ENCODE measurements around the gene FCN1. TPM values are rescaled to one million over a fixed set of nuclear protein-coding genes. Genes with fewer than 3 reads are reported as not detected.

FCN1 gene
- total RNA-seq, 2 donors from 2014 or later, result 0.63 to 2.1 TPM

DNA sequence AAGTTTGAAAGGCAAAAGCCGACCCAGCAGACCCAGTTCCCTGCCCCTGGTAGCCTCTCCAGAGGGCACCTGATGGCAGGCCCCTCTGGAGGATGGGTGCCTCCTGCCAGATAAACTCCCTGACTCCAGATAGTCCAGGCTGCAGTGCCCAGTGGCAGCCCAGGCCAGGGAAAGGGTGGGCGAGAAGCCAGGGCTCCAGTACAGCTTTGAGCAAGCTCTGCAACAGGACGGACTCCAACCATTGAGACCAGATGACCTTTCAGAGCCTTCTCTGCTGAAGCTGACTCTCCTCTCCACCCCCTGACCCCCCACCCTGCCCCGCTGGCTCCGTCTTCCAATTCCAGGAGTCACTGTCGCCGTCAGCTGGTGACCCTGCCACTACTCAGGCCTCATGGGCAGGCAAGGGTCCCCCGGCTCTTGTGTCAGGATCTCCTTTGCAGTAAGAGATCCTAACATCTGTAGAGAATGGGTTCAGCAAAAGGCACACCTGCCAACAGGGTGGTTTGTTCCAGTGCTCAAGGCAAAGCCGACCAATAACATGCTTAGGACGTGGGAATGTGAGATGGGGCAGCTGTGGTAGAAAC is 15.5 kb upstream of the FCN1 start:
- Histone ChIP-seq H3K36me3 (no peaks in the 10 kb centered on the region), H3K27ac (no peak overlapping the region), H3K4me1 (no peaks in the 10 kb centered on the region), H3K9me3 (no peaks in the 10 kb centered on the region), H3K4me3 (no peak overlapping the region), H3K27me3 (no peaks in the 10 kb centered on the region)
- TF ChIP-seq, protein P1, sequence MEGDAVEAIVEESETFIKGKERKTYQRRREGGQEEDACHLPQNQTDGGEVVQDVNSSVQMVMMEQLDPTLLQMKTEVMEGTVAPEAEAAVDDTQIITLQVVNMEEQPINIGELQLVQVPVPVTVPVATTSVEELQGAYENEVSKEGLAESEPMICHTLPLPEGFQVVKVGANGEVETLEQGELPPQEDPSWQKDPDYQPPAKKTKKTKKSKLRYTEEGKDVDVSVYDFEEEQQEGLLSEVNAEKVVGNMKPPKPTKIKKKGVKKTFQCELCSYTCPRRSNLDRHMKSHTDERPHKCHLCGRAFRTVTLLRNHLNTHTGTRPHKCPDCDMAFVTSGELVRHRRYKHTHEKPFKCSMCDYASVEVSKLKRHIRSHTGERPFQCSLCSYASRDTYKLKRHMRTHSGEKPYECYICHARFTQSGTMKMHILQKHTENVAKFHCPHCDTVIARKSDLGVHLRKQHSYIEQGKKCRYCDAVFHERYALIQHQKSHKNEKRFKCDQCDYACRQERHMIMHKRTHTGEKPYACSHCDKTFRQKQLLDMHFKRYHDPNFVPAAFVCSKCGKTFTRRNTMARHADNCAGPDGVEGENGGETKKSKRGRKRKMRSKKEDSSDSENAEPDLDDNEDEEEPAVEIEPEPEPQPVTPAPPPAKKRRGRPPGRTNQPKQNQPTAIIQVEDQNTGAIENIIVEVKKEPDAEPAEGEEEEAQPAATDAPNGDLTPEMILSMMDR (IDR thresholded peaks at IDR 0.05), result no peak
- no peak for DNase-seq (ENCODE audit: low spot score)

DNA sequence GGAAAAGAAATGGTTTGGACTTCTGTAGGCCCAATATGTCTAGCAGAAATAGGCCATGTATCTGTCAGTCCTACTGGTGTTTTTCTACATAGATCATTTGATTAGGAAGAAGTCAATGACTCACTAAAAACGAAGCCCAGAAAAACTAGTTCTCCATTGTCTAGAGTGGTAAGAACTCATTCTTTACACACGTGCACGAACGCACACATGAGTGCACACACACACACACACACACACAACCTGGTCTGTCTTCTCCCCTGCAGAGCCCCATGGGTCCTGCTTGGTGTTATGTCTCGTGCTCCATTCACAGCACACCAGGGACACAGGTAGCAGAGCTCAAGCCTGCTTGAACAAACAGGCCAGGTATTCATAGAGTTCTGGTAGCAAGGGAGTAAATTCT is 14.9 kb upstream of the FCN1 start:
- DNase-seq (ENCODE audit: low spot score), result no peak
- no peak overlapping the region for H3K27ac ChIP-seq
- H3K9me3 ChIP-seq, result no peaks in the 10 kb centered on the region
- H3K4me1 ChIP-seq, result no peaks in the 10 kb centered on the region
- no peak overlapping the region for H3K4me3 ChIP-seq
- H3K36me3 ChIP-seq, result no peaks in the 10 kb centered on the region
- TF ChIP-seq, protein P1 (IDR thresholded peaks at IDR 0.05), result no peak
- H3K27me3 ChIP-seq, result no peaks in the 10 kb centered on the region

DNA sequence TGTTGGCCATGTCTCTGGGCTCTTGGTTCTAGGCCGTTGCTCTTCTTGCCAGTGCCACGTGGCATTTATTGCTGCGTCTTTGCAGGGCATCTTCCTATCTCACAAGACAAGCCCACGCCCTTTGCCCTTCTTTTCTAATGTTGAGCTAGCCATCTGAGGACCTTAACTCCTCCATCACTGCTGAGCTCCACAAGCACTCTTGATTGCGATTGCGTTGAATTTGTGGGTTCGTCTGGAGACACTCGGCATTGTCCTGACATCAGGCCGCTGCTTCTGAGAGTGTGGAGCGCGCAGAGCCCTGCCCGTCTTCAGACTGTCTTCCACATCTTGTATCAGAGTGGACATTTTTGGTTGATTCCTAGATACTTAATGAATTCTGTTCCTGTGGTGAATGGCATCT is 14.5 kb upstream of the FCN1 start:
- Histone ChIP-seq H3K27me3 (no peaks in the 10 kb centered on the region), H3K27ac (no peak overlapping the region), H3K36me3 (no peaks in the 10 kb centered on the region), H3K9me3 (no peaks in the 10 kb centered on the region), H3K4me3 (no peak overlapping the region), H3K4me1 (no peaks in the 10 kb centered on the region)
- no peak for DNase-seq (ENCODE audit: low spot score)
- TF ChIP-seq, protein P1 (IDR thresholded peaks at IDR 0.05), result no peak

DNA sequence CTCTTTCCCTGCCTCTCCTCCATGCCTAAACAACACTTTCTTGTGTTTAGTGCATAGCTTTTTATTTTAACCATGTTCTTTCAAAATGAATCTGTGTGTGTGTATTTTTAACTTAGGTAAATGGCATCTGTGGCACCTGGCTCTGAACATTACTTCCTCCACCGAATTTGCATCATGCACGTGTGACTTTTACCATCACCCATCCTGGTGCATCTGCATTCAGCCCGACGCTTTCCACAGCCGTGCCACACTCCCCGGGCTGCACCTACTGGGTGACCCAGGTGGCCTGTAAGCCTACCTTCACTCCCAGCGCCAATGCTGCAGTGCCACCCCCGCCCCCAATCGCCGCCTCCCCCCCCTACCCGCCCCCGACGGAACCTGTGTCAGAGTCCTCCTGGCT is 12.7 kb upstream of the FCN1 start:
- TF ChIP-seq, protein P1 (IDR thresholded peaks at IDR 0.05), result no peak
- Histone ChIP-seq H3K9me3 (no peaks in the 10 kb centered on the region), H3K36me3 (no peaks in the 10 kb centered on the region), H3K4me3 (no peak overlapping the region), H3K27ac (no peak overlapping the region), H3K4me1 (no peaks in the 10 kb centered on the region), H3K27me3 (no peaks in the 10 kb centered on the region)
- DNase-seq (ENCODE audit: low spot score), result no peak

DNA sequence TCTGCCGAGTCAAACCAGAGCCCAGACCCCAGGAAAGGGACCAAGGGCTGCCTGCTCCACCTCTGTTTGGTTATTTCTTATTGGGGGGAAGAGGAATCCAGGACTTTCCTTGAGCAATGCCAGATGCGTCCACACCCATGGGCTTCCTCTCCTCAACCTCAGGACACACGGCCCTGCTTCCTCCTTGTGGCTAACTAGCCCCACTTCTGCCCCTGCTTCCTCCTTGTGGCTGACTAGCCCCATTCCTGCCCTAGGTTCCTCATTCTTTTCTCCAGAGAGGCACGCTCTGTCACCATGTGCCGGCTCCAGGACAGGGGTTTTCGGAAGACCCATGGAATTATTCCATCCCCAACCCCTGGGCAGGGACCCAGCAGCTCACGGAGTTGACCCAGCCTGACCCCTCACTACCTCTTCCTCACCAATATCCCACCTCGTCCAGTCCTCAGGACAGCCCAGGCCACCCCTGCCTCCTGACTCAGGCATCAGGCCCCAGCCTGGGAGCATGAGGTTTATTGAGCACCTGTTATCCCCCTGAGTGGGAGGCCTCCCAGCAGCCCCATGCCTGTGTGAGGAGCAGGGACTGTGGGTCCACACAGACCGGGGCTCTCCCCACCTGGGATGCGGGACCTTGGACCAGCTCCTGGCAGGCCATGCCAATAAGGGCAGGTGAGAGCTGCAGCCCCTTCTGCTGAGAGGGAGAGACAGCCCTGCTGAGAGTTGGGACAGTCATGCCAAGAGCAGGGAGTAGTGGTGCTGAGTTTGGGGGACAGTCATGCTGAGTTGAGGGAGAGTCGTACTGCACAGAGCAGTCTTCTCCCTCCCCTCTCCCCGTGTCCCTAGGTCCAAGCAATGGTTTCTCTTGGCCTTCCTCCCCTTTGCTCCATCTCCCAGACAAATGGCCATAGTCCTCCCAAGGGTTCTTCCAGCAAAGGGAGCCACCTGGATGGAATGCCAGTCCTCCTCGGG is 11.8 kb upstream of the FCN1 start:
- H3K4me3 ChIP-seq, result no peak overlapping the region
- no peaks in the 10 kb centered on the region for H3K27me3 ChIP-seq
- TF ChIP-seq, protein P1 (IDR thresholded peaks at IDR 0.05), result no peak
- no peaks in the 10 kb centered on the region for H3K9me3 ChIP-seq
- no peaks in the 10 kb centered on the region for H3K36me3 ChIP-seq
- no peak overlapping the region for H3K27ac ChIP-seq
- no peaks in the 10 kb centered on the region for H3K4me1 ChIP-seq
- peak; percentile 67 for DNase-seq (ENCODE audit: low spot score)
